Loucy (cell line): Measurements from ENCODE around the gene C22orf23.

Experiments used
- H2AFZ ChIP-seq: fragments of 200-600 bp; sonication (generic); 2 replicates; pipeline ENCODE4 v1.6.0; 2016; ENCODE audit warnings: antibody characterized with exemption, mild to moderate bottlenecking, low read length, moderate library complexity
- H3F3A ChIP-seq: fragments of 200-600 bp; 2 replicates; pipeline ENCODE4 v1.6.0; 2016; ENCODE audit warnings: antibody characterized with exemption, low read depth, mild to moderate bottlenecking
- H3K27me3 ChIP-seq: fragments of 200-600 bp; sonication (generic); 2 replicates; pipeline ENCODE4 v1.6.1; 2014; ENCODE audit warnings: low read length, mild to moderate bottlenecking; ENCODE audit not compliant: insufficient read depth, poor library complexity, severe bottlenecking
- H3K36me3 ChIP-seq: fragments of 200-600 bp; sonication (generic); 2 replicates; pipeline ENCODE4 v1.6.1; 2016; ENCODE audit warnings: low read length; ENCODE audit not compliant: insufficient read depth
- H3K4me1 ChIP-seq: fragments of 200-600 bp; sonication (generic); 2 replicates; pipeline ENCODE4 v1.5.1; 2014; ENCODE audit warnings: low read length, mild to moderate bottlenecking; ENCODE audit not compliant: insufficient read depth, poor library complexity, severe bottlenecking
- H3K4me2 ChIP-seq: fragments of 200-600 bp; sonication (generic); 2 replicates; pipeline ENCODE4 v1.6.0; 2014; ENCODE audit warnings: antibody characterized with exemption, low read length, low read depth, mild to moderate bottlenecking; ENCODE audit not compliant: poor library complexity, severe bottlenecking
- H3K4me3 ChIP-seq: fragments of 200-600 bp; sonication (generic); 2 replicates; pipeline ENCODE4 v1.5.1; 2014; ENCODE audit warnings: low read length, mild to moderate bottlenecking, mixed read lengths; ENCODE audit not compliant: poor library complexity, severe bottlenecking
- H3K79me2 ChIP-seq: fragments of 200-600 bp; sonication (generic); 2 replicates; pipeline ENCODE4 v1.6.1; 2014; ENCODE audit warnings: low read length; ENCODE audit not compliant: insufficient read depth
- H3K9ac ChIP-seq: fragments of 200-600 bp; sonication (generic); 2 replicates; pipeline ENCODE4 v1.6.0; 2014; ENCODE audit warnings: mild to moderate bottlenecking, low read depth, low read length, moderate library complexity; ENCODE audit not compliant: poor library complexity, severe bottlenecking
- H3K9me2 ChIP-seq: fragments of 200-600 bp; sonication (generic); replicated peaks from 2 replicates; pipeline ENCODE4 v1.6.1; 2016; ENCODE audit warnings: low read depth, low read length, mixed read lengths
- H3K9me3 ChIP-seq: fragments of 200-600 bp; sonication (generic); 2 replicates; pipeline ENCODE4 v1.6.1; 2014; ENCODE audit warnings: mild to moderate bottlenecking, antibody characterized with exemption, low read length, low read depth; ENCODE audit not compliant: insufficient read depth
- H4K20me1 ChIP-seq: fragments of 200-600 bp; sonication (generic); 2 replicates; pipeline ENCODE4 v1.6.0; 2014; ENCODE audit warnings: antibody characterized with exemption, low read length, mild to moderate bottlenecking; ENCODE audit not compliant: insufficient read depth, poor library complexity, severe bottlenecking
- CTCF ChIP-seq: fragments of 200-600 bp; sonication (generic); conservative IDR thresholded peaks from 2 replicates; pipeline ENCODE4 v1.5.1; 2014; ENCODE audit warnings: mild to moderate bottlenecking, antibody characterized with exemption, low read length
- EZH2phosphoT487 ChIP-seq: fragments of 200-600 bp; IDR thresholded peaks from 2 replicates; pipeline ENCODE4 v1.6.1; 2018; ENCODE audit warnings: antibody characterized with exemption, mild to moderate bottlenecking, moderate library complexity, borderline replicate concordance

The C22orf23 gene

GRCh38 chr22:37907036-37907954, 46.1 kb downstream of the C22orf23 start:
- Histone ChIP-seq H4K20me1 (peaks cover 4% of the 10 kb centered on the region), H3K9me3 (no peaks in the 10 kb centered on the region), H3K4me1 (peaks cover 38% of the 10 kb centered on the region), H3K4me2 (peak overlapping the region; percentile 97), H3K9ac (peak overlapping the region; percentile 76), H3K27me3 (no peaks in the 10 kb centered on the region), H3K4me3 (peak overlapping the region; percentile 74), H3K79me2 (peaks cover 35% of the 10 kb centered on the region), H3F3A (no peaks in the 10 kb centered on the region), H3K36me3 (no peaks in the 10 kb centered on the region), H2AFZ (0 out of 2 replicates have a peak overlapping the region, but pooled peaks have one; percentile 4), H3K9me2 (no peaks in the 10 kb centered on the region)
- TF ChIP-seq EZH2phosphoT487 = no peak
- TF ChIP-seq CTCF = no peak

- Histone ChIP-seq H2AFZ (0 out of 2 replicates have a peak overlapping the region, but pooled peaks have one; percentile 4), H3K79me2 (peaks cover 35% of the 10 kb centered on the region), H3K9me2 (no peaks in the 10 kb centered on the region), H3K4me2 (peak overlapping the region; percentile 97), H3K4me1 (peaks cover 43% of the 10 kb centered on the region), H3K9me3 (no peaks in the 10 kb centered on the region), H4K20me1 (no peaks in the 10 kb centered on the region), H3K9ac (peak overlapping the region; percentile 76), H3K27me3 (no peaks in the 10 kb centered on the region), H3F3A (no peaks in the 10 kb centered on the region), H3K4me3 (peak overlapping the region; percentile 74), H3K36me3 (no peaks in the 10 kb centered on the region)
- TF ChIP-seq EZH2phosphoT487 = no peak
Measured at GRCh38 chr22:37906364-37907008, 46.9 kb downstream of the C22orf23 start.

GRCh38 chr22:37905534-37906363, 47.7 kb downstream of the C22orf23 start, which contains the start of gene MICALL1:
Gene MICALL1 (plus strand): TSS chr22:37906297. CDS start chr22:37906423, 126 bp downstream.
- Histone ChIP-seq H3K9ac (peak within 1 kb of the TSS; percentile 76), H3K79me2 (peaks cover 34% of the 10 kb centered on the region), H3K4me2 (peak within 1 kb of the TSS; percentile 97), H3K36me3 (no peaks in the 10 kb centered on the region), H3K27me3 (no peaks in the 10 kb centered on the region), H3K9me3 (no peaks in the 10 kb centered on the region), H3K9me2 (no peaks in the 10 kb centered on the region), H3K4me1 (peaks cover 43% of the 10 kb centered on the region), H2AFZ (peak within 1 kb of the TSS; percentile 80; the same call in 1 of the 2 replicates), H3F3A (no peaks in the 10 kb centered on the region), H3K4me3 (peak within 1 kb of the TSS; percentile 74), H4K20me1 (no peaks in the 10 kb centered on the region)
- no peak for TF ChIP-seq EZH2phosphoT487
- TF ChIP-seq CTCF = no peak
